C4-2B (cell line): ENCODE data around the gene TMEM14A.

Source experiments
- CTCF ChIP-seq: fragments of 450-650 bp; conservative IDR thresholded peaks from 2 replicates; pipeline ENCODE4 v1.5.1; 2017; ENCODE audit warnings: mild to moderate bottlenecking
- ZFX ChIP-seq: fragments of 450-650 bp; IDR thresholded peaks from 2 replicates; pipeline ENCODE4 v1.6.1; 2017

- TF ChIP-seq CTCF (peak; percentile 24; the same call in 1 of the 2 replicates), ZFX (no peak)
These were observed 27.0 kb downstream of the TMEM14A start for GRCh38 chr6:52697903-52698302.
